AG04449 (cell line): ENCODE measurements around the gene ABCB8.

Experiments
- CTCF ChIA-PET: fragments of 350-600 bp; formaldehyde crosslinking; extraction: SDS; loops from one replicate; lab custom pipeline; 2021; ENCODE audit warnings: antibody characterized with exemption; lab: Yijun Ruan, JAX
- POLR2A ChIA-PET: fragments of 400-600, 350-600 bp; formaldehyde crosslinking; extraction: SDS; loops from one replicate; lab custom pipeline; 2020; ENCODE audit warnings: antibody characterized with exemption, inconsistent platforms; lab: Yijun Ruan, JAX
- DNase-seq: peaks from one replicate; pipeline ENCODE4 v3.0.0-alpha.2; 2010; ENCODE audit warnings: low read depth, low spot score
- H3K4me3 ChIP-seq: 2 replicates; pipeline ENCODE4 v1.5.1; 2011; ENCODE audit warnings: low read depth, mild to moderate bottlenecking, control low read depth, low read length
- CTCF ChIP-seq: IDR thresholded peaks from one replicate; pipeline ENCODE4 v1.5.1; 2011; ENCODE audit warnings: mild to moderate bottlenecking, moderate library complexity, low read length, control low read depth, inconsistent platforms; ENCODE audit not compliant: insufficient read depth; ENCODE audit errors: missing control alignments

The ABCB8 gene

GRCh38 chr7:151006590-151007300 lies 21.5 kb upstream of the ABCB8 start:
- TF ChIP-seq CTCF, result no peak
- no peak overlapping the region for H3K4me3 ChIP-seq
- no peak for DNase-seq
- ChIA-PET CTCF (interaction anchor here (1.4 to 11.9 kb wide), 5 partner anchors 11 to 108 kb away, joined by 3 to 190 read pairs (median 33); no protein-coding TSS in a partner anchor), POLR2A (no interaction called here)

GRCh38 chr7:151007469-151007898 lies 20.8 kb upstream of the ABCB8 start:
- CTCF ChIA-PET, result interaction anchor here (0.7 to 11.9 kb wide), 9 partner anchors 10 to 109 kb away, joined by 3 to 190 read pairs (median 12); no protein-coding TSS in a partner anchor
- no peak for DNase-seq
- POLR2A ChIA-PET, result no interaction called here
- no peak for TF ChIP-seq CTCF
- no peak overlapping the region for H3K4me3 ChIP-seq

DNA sequence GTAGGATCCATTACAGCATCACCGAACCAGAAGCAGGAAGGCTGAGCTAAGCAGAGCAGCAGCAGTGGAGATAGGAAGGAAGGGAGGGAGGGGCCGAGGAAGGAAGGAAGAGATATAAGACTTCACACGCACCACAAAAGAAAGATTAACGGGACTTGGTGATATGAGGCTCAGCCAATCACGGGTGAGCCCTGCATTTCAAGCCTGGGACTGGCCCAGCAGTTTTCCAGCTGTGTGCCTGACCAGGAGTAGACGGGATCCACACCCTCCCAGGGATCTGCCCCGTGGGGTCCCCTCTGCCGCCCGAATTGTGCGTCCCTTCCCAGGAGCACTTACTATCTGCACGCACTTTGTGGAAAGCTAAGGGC lies 20.1 kb upstream of the ABCB8 start:
- no peak overlapping the region; the same call in 1 of the 2 replicates for H3K4me3 ChIP-seq
- no peak for TF ChIP-seq CTCF
- no peak for DNase-seq
- ChIA-PET POLR2A (no interaction called here), CTCF (interaction anchor here (0.7 to 11.9 kb wide), 13 partner anchors 10 to 110 kb away, joined by 3 to 190 read pairs (median 4); partner anchors contain the start of gene ATG9B)

DNA sequence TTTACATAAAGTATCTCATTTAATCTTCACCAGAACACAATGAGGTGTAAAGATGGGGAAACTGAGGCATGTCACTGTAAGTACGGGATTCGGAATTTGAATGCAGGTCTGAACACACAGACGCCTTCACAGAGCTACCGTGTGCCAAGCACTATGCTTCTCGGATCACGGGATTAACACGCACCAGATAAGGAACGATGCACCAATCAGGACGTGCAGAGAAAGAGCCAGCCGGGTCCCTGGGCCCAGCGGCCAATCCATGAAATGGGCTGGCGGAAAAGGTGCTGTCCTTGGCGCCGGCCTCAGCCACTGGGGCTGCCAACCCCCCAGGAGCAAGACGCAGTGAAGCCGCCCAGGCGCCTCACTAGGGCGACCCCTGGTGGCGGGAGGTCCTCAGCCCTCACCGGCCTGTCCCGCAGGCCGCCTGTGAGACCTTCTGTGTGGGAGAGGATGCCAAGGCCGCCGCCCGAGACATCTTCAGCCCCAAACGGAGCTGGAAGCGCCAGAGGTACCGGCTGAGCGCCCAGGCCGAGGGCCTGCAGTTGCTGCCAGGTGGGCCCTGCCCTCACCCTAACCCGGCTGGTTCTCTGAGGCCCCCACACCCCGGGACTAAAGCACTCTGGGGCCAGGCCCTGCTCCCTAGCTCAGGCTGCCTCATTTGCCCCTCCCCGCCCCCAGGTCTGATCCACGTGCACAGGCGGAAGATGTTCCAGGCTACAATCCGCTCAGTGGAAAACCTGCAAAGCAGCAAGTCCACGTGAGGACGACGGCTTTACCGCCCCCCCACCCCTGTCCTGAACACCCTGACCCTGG lies 19.5 kb upstream of the ABCB8 start:
- H3K4me3 ChIP-seq, result peak overlapping the region; percentile 18
- ChIA-PET CTCF (interaction anchor here (0.7 to 11.9 kb wide), 14 partner anchors 9 to 100 kb away, joined by 3 to 190 read pairs (median 4); partner anchors contain the start of genes ABCB8, ATG9B and SLC4A2), POLR2A (no interaction called here)
- DNase-seq, result no peak
- TF ChIP-seq CTCF, result peak; percentile 68

DNA sequence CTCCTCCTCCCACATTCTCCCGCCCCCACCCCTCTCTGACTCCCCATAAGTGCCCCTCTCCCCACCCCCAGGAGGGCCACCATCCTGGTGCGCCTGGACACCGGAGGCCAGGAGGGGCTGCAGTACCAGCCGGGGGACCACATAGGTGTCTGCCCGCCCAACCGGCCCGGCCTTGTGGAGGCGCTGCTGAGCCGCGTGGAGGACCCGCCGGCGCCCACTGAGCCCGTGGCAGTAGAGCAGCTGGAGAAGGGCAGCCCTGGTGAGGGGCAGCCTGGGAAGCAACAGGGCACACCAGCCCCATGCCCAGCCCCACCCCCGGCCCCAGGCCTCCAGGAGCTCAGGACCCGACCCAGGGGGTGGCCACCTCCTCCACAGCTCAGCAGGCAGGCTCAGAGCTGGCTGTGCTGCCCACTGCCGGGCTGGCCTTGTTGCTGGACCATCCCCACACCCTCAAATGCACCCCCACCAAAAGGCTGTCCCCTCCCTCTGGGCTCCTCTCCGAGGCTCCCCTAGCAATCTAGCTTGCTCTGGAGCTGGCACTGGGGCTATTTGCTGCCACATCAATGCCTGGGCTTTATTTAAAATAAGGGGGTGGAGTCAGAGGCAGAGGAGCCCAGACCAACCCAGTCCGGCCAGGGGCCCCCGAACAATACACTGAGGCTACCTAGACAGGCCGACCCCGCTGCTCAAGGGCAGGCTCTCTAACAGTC lies 18.8 kb upstream of the ABCB8 start:
- ChIA-PET CTCF (interaction anchor here (0.9 to 11.9 kb wide), 15 partner anchors 8 to 100 kb away, joined by 3 to 190 read pairs (median 4); partner anchors contain the start of genes ABCB8, ATG9B and SLC4A2), POLR2A (no interaction called here)
- no peak for TF ChIP-seq CTCF
- no peak overlapping the region for H3K4me3 ChIP-seq
- DNase-seq, result no peak
